Smooth muscle cell (in vitro differentiated cells): ENCODE results near the gene PLA2G4C. TPM values are rescaled to one million over a fixed set of nuclear protein-coding genes. Genes with fewer than 3 reads are reported as not detected.

ENCODE experiments used
- DNase-seq: peaks from one replicate; lab custom pipeline; 2025; ENCODE audit not compliant: unreplicated experiment; lab: John Stamatoyannopoulos, UW
- H2AFZ ChIP-seq: fragments of 200-600 bp; sonication (generic); 2 replicates; pipeline ENCODE4 v1.6.0; 2016; ENCODE audit warnings: antibody characterized with exemption, low read depth, mild to moderate bottlenecking
- H3F3A ChIP-seq: fragments of 200-600 bp; sonication (generic); 2 replicates; pipeline ENCODE4 v1.6.0; 2017; ENCODE audit warnings: antibody characterized with exemption, low read depth
- H3K27ac ChIP-seq: fragments of 200-600 bp; sonication (generic); 2 replicates; pipeline ENCODE4 v1.5.1; 2016; ENCODE audit warnings: low read depth, mild to moderate bottlenecking
- H3K27me3 ChIP-seq: fragments of 200-600 bp; sonication (generic); 2 replicates; pipeline ENCODE4 v1.6.1; 2016; ENCODE audit warnings: low read depth, mild to moderate bottlenecking
- H3K36me3 ChIP-seq: fragments of 200-600 bp; sonication (generic); 2 replicates; pipeline ENCODE4 v1.5.1; 2016; ENCODE audit warnings: low read depth
- H3K4me1 ChIP-seq: fragments of 200-600 bp; sonication (generic); 2 replicates; pipeline ENCODE4 v1.5.1; 2016; ENCODE audit warnings: low read depth
- H3K4me2 ChIP-seq: fragments of 200-600 bp; sonication (generic); 2 replicates; pipeline ENCODE4 v1.6.0; 2016; ENCODE audit warnings: mild to moderate bottlenecking
- H3K4me3 ChIP-seq: fragments of 200-600 bp; sonication (generic); 2 replicates; pipeline ENCODE4 v1.5.1; 2016; ENCODE audit warnings: mild to moderate bottlenecking
- H3K79me2 ChIP-seq: fragments of 200-600 bp; sonication (generic); 2 replicates; pipeline ENCODE4 v1.6.0; 2016; ENCODE audit warnings: low read depth, mild to moderate bottlenecking
- H3K9ac ChIP-seq: fragments of 200-600 bp; sonication (generic); 2 replicates; pipeline ENCODE4 v1.6.0; 2016; ENCODE audit warnings: low read depth
- H3K9me3 ChIP-seq: fragments of 200-600 bp; sonication (generic); replicated peaks from 2 replicates; pipeline ENCODE4 v1.5.1; 2016; ENCODE audit warnings: low read depth
- H4K20me1 ChIP-seq: fragments of 200-600 bp; sonication (generic); 2 replicates; pipeline ENCODE4 v1.6.0; 2016; ENCODE audit warnings: low read depth
- CTCF ChIP-seq: fragments of 200-600 bp; sonication (generic); IDR thresholded peaks from 2 replicates; pipeline ENCODE4 v1.5.1; 2017; ENCODE audit warnings: borderline replicate concordance, mild to moderate bottlenecking, antibody characterized with exemption; ENCODE audit not compliant: insufficient read depth, poor library complexity, severe bottlenecking
- WGBS: methylation state at CpG from one replicate; pipeline ENCODE4 v1.1.7; 2016; ENCODE audit warnings: low lambda C conversion rate; 5-methylcytosine and 5-hydroxymethylcytosine counted together
- polyA plus RNA-seq: library from polyadenylated mRNA; unstranded; fragments of >200 nt; fragmentation: Nextera tagmentation; extraction: Ambion mirVana; gene quantifications from 2 replicates; pipeline ENCODE4 v1.2.1, GENCODE V29; 2016
- total RNA-seq: library from RNA; depleted of rRNA; stranded (reverse); fragments of >200 nt; gene quantifications from 2 replicates; pipeline ENCODE4 v1.2.3, GENCODE V29; 2014

Gene PLA2G4C
- total and polyA plus RNA-seq, 2 experiments from 2014 or later: 0.63 to 1.7 TPM

- TF ChIP-seq CTCF: no peak
- WGBS: 67% methylated on average over 2 of the region's 2 CpGs
- H3K36me3 ChIP-seq: no peaks in the 10 kb centered on the region
- H3F3A ChIP-seq: no peaks in the 10 kb centered on the region
- no peaks in the 10 kb centered on the region for H3K79me2 ChIP-seq
- H3K27me3 ChIP-seq: no peaks in the 10 kb centered on the region
- H3K4me3 ChIP-seq: no peak overlapping the region
- H3K9me3 ChIP-seq: no peaks in the 10 kb centered on the region
- no peak overlapping the region for H2AFZ ChIP-seq
- H3K9ac ChIP-seq: no peak overlapping the region
- H3K4me1 ChIP-seq: no peaks in the 10 kb centered on the region
- no peaks in the 10 kb centered on the region for H4K20me1 ChIP-seq
- no peak overlapping the region for H3K27ac ChIP-seq
- no peak overlapping the region for H3K4me2 ChIP-seq
- DNase-seq: no peak
Observed at GRCh38 chr19:48041877-48042580, 68.6 kb downstream of the PLA2G4C start.

- no peak overlapping the region for H3K4me3 ChIP-seq
- H3K79me2 ChIP-seq: no peaks in the 10 kb centered on the region
- TF ChIP-seq CTCF: no peak
- H3K27ac ChIP-seq: no peak overlapping the region
- H3K9me3 ChIP-seq: peaks cover 3% of the 10 kb centered on the region
- DNase-seq: no peak
- 77% methylated on average over 2 of the region's 2 CpGs for WGBS
- H2AFZ ChIP-seq: no peak overlapping the region
- no peaks in the 10 kb centered on the region for H3K36me3 ChIP-seq
- no peak overlapping the region for H3K9ac ChIP-seq
- H3K4me1 ChIP-seq: no peaks in the 10 kb centered on the region
- H3F3A ChIP-seq: no peaks in the 10 kb centered on the region
- no peaks in the 10 kb centered on the region for H3K27me3 ChIP-seq
- no peaks in the 10 kb centered on the region for H4K20me1 ChIP-seq
- no peak overlapping the region for H3K4me2 ChIP-seq
Observed at GRCh38 chr19:48036765-48037164, 73.9 kb downstream of the PLA2G4C start.

- Histone ChIP-seq H3K9ac (no peak overlapping the region), H3K36me3 (no peaks in the 10 kb centered on the region), H3K27ac (no peak overlapping the region), H3K79me2 (no peaks in the 10 kb centered on the region), H3F3A (no peaks in the 10 kb centered on the region), H3K4me3 (no peak overlapping the region), H3K9me3 (peaks cover 3% of the 10 kb centered on the region), H3K27me3 (no peaks in the 10 kb centered on the region), H2AFZ (no peak overlapping the region), H3K4me2 (no peak overlapping the region), H4K20me1 (no peaks in the 10 kb centered on the region), H3K4me1 (no peaks in the 10 kb centered on the region)
- no peak for DNase-seq
- 83% methylated on average over 5 of the region's 5 CpGs for WGBS
- TF ChIP-seq CTCF: no peak
Observed at GRCh38 chr19:48033604-48034003, 77.0 kb downstream of the PLA2G4C start.

- TF ChIP-seq CTCF: no peak
- WGBS: 76% methylated on average over 10 of the region's 10 CpGs
- H3K4me1 ChIP-seq: no peaks in the 10 kb centered on the region
- no peaks in the 10 kb centered on the region for H4K20me1 ChIP-seq
- H3K27ac ChIP-seq: no peak overlapping the region
- H2AFZ ChIP-seq: no peak overlapping the region
- H3K4me3 ChIP-seq: no peak overlapping the region
- H3K9ac ChIP-seq: no peak overlapping the region
- no peak for DNase-seq
- no peak overlapping the region for H3K4me2 ChIP-seq
- no peaks in the 10 kb centered on the region for H3K27me3 ChIP-seq
- H3F3A ChIP-seq: no peaks in the 10 kb centered on the region
- no peaks in the 10 kb centered on the region for H3K36me3 ChIP-seq
- H3K79me2 ChIP-seq: no peaks in the 10 kb centered on the region
- no peaks in the 10 kb centered on the region for H3K9me3 ChIP-seq
Observed at GRCh38 chr19:48030073-48030472, 80.5 kb downstream of the PLA2G4C start.
